ENCODE measurements around the gene B4GALNT3.
A peak's percentile ranks its signal among the peaks of the same experiment; 100 is the strongest.
"Not testable (repeated sequence)": the region's sequence is repeated elsewhere in the genome, so short reads cannot be mapped to it uniquely, and the experiment has no call there.

The B4GALNT3 gene

GRCh38 chr12:575948-576614, 116.3 kb downstream of the B4GALNT3 start:
- peak; percentile 76 for DNase-seq (ENCODE audit: low read depth)

- no peak for DNase-seq (ENCODE audit: low read depth)
Measured at GRCh38 chr12:576615-577110, 116.9 kb downstream of the B4GALNT3 start.

- not testable (repeated sequence) for DNase-seq (ENCODE audit: low read depth)
Measured at GRCh38 chr12:577994-578747, 118.4 kb downstream of the B4GALNT3 start.

DNA sequence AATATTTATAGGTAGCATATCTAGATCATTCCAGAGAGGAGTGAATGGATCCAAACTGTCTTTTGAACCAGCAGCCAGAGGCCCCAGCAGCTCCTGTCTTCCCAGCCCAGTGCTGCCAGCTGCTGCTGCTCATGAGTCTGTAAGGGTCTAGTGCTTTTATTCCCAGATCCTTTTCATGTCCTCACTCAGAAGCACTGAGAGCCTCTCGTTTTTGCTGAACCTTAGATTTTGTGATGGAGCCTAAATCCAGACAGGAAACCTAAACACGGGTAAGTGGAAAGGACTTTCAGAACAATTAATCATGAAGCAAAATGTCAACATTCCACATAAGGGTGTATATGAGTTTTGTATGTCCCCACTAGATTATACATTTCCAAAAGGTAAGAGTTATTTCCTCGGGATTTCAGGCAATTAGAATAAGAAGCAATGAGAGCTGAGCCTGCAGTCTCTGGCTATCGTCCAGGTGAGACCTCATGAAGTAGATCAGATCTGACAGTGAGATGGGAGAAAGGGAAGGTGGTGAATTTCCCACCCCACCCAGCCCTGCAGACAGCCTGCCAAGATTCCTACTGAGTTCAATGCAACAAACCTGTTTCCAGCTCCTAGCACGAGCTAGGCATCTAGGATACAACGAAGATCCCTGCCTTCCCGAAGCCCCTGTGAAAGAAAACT, 119.1 kb downstream of the B4GALNT3 start:
- DNase-seq (ENCODE audit: low read depth) = no peak

GRCh38 chr12:579420-580110, 119.8 kb downstream of the B4GALNT3 start:
- no peak for DNase-seq (ENCODE audit: low read depth)

GRCh38 chr12:580813-581212, 121.1 kb downstream of the B4GALNT3 start:
- no peak for DNase-seq (ENCODE audit: low read depth)

- no peak for DNase-seq (ENCODE audit: low read depth)
Measured at GRCh38 chr12:581321-581720, 121.6 kb downstream of the B4GALNT3 start.

- DNase-seq (ENCODE audit: low read depth) = no peak
Measured at GRCh38 chr12:581746-582145, 122.0 kb downstream of the B4GALNT3 start.

DNA sequence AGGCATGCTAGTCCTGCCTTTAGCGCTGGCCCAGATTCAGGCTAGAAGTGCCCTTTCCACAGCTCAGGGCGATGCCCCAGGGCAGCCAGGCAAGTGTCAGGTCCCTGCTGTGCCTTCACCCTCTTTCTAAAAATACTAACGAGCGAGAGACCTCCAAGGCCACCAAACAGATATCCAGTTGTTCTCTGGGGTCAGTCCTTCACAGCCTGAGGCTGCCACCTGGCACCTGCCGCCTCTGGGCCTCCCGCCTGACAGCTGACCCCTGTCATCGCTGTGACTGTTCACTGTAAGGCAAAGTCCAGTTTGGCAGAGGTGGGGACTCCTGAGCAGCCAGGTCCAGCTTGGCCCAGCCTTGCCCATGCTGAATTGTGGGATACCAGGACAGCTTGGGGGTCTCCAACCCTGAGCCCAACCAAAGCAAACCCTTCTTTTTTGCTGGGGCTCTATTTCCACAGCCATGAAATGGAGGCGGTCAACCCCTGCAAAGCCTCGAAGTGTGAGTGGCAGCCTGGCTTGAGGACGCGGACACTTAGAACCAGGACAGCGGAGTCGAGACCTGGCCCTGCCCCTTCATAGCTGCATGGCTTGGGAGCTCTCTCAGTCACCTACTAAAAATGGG, 123.6 kb downstream of the B4GALNT3 start:
- DNase-seq (ENCODE audit: low read depth) = no peak

DNA sequence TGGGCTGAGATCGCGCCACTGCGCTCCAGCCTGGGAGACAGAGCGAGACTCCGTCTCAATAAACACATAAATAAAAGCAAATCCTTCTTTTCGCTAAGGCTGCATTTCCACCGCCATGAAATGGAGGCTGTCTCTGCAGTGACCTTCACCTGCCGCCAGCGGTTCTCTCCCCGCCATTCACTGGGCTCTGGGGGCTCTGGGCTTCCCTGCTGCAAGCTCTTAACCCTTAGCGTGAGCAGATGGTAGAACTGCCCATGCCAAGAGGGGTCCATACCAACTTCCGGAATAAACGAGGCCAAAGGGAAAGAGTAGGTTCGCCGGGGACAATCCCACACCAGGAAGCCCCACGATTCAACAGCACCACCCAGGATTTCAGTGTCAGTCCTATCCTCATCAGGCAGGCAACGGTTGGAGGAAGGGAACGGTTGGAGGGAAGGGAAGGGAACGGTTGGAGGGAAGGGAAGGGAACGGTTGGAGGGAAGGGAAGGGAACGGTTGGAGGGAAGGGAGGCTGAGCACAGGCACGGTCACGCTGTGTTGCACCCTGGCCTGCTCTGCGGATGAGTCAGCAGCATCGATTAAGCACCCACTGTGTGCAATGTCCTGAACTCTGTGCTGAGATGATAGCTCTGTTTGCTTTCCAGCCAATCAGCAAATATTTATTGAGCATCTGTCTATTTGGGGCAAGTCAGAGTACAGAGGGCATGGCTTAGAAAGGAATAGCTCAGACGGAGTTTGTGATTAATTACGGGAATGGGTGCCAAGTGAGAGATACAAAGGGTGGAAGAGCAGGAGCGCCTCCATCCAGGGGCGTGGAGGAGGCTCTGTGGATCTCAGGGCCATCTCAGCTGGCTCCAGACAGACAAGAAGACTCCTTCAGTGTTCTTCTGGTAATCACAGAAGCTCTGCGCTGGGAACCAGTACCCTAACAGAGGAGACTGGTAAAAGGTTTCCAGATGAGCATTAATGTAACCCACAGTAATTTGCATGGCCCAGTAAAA, 125.6 kb downstream of the B4GALNT3 start:
- DNase-seq (ENCODE audit: low read depth) = no peak

DNA sequence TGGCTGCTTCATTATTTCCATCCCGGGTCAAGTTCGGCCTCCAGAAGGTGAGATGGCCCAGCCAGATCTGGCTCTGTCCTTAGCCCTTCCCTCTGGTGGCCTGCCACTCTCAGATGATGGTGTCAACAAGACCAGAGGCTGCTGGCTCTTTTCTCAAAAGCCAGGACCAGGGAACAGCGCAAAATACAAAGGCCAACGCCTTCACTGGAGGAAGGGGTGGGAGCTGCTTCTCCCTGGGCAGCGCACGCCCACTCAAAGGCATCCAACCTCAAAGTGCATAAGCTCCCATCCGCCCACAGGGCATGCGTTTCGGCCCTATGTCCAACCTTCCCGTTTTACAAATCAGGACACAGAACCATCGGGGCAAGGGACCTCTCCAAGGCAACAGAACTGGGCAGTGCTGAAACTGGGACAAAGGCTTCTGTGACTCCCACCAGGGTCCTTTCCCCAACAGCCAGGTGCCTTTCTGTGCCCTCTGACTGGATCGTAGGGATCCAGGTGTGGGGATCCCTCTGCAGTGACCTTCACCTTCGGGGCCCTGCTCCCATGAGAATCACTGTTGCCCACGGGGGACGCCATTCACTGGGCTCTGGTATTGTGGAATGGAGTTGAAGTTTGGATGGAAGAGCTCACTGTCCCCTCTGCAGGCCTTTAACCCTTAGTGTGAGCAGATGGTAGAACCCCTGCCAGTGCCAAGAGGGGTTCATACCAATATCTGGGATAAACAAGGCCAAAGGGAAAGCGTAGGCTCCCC, 126.8 kb downstream of the B4GALNT3 start:
- DNase-seq (ENCODE audit: low read depth) = no peak

DNA sequence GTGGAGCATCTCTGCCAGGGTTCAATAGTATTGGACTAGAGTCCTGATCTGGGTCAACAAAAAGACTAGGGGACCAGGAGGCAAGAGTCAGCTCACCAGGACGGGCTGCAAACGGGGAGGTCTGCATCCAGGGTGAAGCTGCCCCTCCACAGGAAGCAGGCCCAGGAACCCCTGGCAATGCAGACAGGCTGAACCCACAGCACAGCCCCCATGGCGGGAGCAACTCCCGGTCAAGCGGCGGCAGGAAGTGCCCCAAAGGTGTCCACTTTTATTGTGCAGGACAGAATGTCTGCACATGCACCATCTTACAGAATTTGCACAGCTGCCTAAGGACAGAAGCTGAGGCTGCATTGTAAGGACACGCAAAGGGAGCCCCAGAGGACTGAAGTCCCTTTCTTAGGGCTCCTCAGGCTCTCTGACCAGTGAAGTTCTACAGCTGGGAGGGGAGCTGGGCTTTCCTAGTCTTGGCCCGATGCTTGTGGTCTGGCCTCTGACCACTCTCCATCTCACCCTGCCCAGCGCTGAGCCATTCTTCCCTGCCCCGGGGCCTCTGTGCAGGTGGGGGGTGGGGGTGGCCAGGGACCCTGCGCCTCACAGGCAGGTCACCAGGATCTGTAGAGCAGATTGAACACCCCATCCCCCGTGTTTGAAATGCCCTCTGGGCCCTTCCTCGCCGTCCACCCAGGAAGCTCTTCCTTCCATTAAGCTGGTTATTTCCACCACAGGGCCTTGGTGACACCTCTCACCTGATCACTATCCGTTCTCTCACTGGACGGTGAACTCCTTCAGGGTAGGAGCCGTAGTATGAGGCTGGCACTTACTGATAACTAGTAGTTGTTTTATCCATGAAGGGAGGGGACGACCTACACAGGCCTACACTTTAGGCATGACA, 127.6 kb downstream of the B4GALNT3 start:
- DNase-seq (ENCODE audit: low read depth) = no peak

- DNase-seq (ENCODE audit: low read depth) = no peak
Measured at GRCh38 chr12:588024-588322, 128.2 kb downstream of the B4GALNT3 start.

GRCh38 chr12:588646-589045, 128.9 kb downstream of the B4GALNT3 start:
- DNase-seq (ENCODE audit: low read depth) = no peak

- no peak for DNase-seq (ENCODE audit: low read depth)
Measured at GRCh38 chr12:590206-590750, 130.5 kb downstream of the B4GALNT3 start.

GRCh38 chr12:591167-592023, 131.7 kb downstream of the B4GALNT3 start:
- no peak for DNase-seq (ENCODE audit: low read depth)

DNA sequence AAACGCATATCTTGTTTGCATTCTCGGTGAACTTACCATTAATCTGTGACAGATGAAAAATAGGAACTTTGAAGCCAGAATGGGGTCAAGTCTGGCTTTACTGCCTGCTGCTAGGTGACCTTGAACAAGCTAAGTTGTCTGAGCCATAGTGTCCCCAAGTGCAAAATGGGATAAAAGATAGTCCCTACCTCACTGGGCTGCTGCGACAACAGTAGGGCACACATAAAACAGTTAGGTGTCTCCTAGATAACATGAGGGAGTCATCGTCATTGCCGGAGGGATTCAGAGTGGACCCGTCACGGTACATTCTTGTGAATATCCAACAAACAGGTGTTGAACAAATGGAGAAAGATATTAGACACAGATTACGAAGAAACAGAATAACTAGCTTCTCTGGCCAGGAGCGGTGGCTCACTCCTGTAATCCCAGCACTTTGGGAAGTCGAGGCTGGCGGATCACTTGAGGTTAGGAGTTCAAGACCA, 132.3 kb downstream of the B4GALNT3 start:
- no peak for DNase-seq (ENCODE audit: low read depth)
